ENCODE data around the gene BEX3. TPM values are rescaled to one million over a fixed set of nuclear protein-coding genes. Genes with fewer than 3 reads are reported as not detected.

The BEX3 gene
- total and polyA plus RNA-seq, 2 donors (not counting 1 experiment from before 2014, with no cell fraction given): 416 to 460 TPM

- no peak overlapping the region for H3K4me2 ChIP-seq (ENCODE audit: extremely low read depth, insufficient read depth, low read length)
- H3K36me3 ChIP-seq (ENCODE audit: control insufficient read depth, insufficient read depth, low read length): no peaks in the 10 kb centered on the region
- H3K27ac ChIP-seq (ENCODE audit: insufficient read depth, low read length): no peak overlapping the region
- H3K27me3 ChIP-seq (ENCODE audit: control insufficient read depth, insufficient read depth, low read length): no peaks in the 10 kb centered on the region
- H2AFZ ChIP-seq (ENCODE audit: low read length): no peak overlapping the region
- H3K4me3 ChIP-seq (replicated peaks in 1 of 4; ENCODE audit: control extremely low read depth in 1 of 4, insufficient read depth in 1 of 4, low read depth in 3 of 4, low read length in 4 of 4): no peak overlapping the region
- no peaks in the 10 kb centered on the region for H4K20me1 ChIP-seq (ENCODE audit: control insufficient read depth, extremely low read depth, insufficient read depth, low read length)
- TF ChIP-seq EZH2 (IDR thresholded peaks at IDR 0.05; ENCODE audit: low read length, missing control alignments) (no peak), CTCF (conservative IDR thresholded peaks at IDR 0.05 in 1 of 2, IDR thresholded peaks at IDR 0.05 in 1 of 2; ENCODE audit: low read depth in 1 of 2, low read length in 2 of 2) (no peak)
- DNase-seq (ENCODE audit: low read depth in 2 of 2): no peak
- no peaks in the 10 kb centered on the region for H3K79me2 ChIP-seq (ENCODE audit: control insufficient read depth, insufficient read depth, low read length)
- H3K9ac ChIP-seq (ENCODE audit: insufficient read depth, low read length): no peak overlapping the region
- H3K4me1 ChIP-seq (ENCODE audit: control insufficient read depth, extremely low read depth, insufficient read depth, low read length): no peaks in the 10 kb centered on the region
- H3K9me3 ChIP-seq (ENCODE audit: control insufficient read depth, insufficient read depth, low read depth, low read length): no peaks in the 10 kb centered on the region
These were observed 20.3 kb downstream of the BEX3 start for GRCh38 chrX:103396660-103397059.

GRCh38 chrX:103397707-103398106 lies 21.4 kb downstream of the BEX3 start:
- H3K9ac ChIP-seq (ENCODE audit: insufficient read depth, low read length): no peak overlapping the region

GRCh38 chrX:103398421-103398864 lies 22.1 kb downstream of the BEX3 start:
- H4K20me1 ChIP-seq (ENCODE audit: control insufficient read depth, extremely low read depth, insufficient read depth, low read length): no peaks in the 10 kb centered on the region
- H3K4me1 ChIP-seq (ENCODE audit: control insufficient read depth, extremely low read depth, insufficient read depth, low read length): no peaks in the 10 kb centered on the region
- DNase-seq (ENCODE audit: low read depth in 2 of 2): peak; percentile 76 to 88
- H3K9me3 ChIP-seq (ENCODE audit: control insufficient read depth, insufficient read depth, low read depth, low read length): no peaks in the 10 kb centered on the region
- H3K4me2 ChIP-seq (ENCODE audit: extremely low read depth, insufficient read depth, low read length): no peak overlapping the region
- TF ChIP-seq CTCF (conservative IDR thresholded peaks at IDR 0.05 in 1 of 2, IDR thresholded peaks at IDR 0.05 in 1 of 2; ENCODE audit: low read depth in 1 of 2, low read length in 2 of 2) (no peak), EZH2 (IDR thresholded peaks at IDR 0.05; ENCODE audit: low read length, missing control alignments) (no peak)
- H3K79me2 ChIP-seq (ENCODE audit: control insufficient read depth, insufficient read depth, low read length): no peaks in the 10 kb centered on the region
- peak overlapping the region; percentile 34 for H3K27ac ChIP-seq (ENCODE audit: insufficient read depth, low read length)
- no peak overlapping the region for H3K9ac ChIP-seq (ENCODE audit: insufficient read depth, low read length)
- no peaks in the 10 kb centered on the region for H3K27me3 ChIP-seq (ENCODE audit: control insufficient read depth, insufficient read depth, low read length)
- no peaks in the 10 kb centered on the region for H3K36me3 ChIP-seq (ENCODE audit: control insufficient read depth, insufficient read depth, low read length)
- H3K4me3 ChIP-seq (replicated peaks in 1 of 4; ENCODE audit: control extremely low read depth in 1 of 4, insufficient read depth in 1 of 4, low read depth in 3 of 4, low read length in 4 of 4): no peak overlapping the region
- H2AFZ ChIP-seq (ENCODE audit: low read length): no peak overlapping the region

More at GRCh38 chrX:103397707-103398106, 21.4 kb downstream of the BEX3 start:
- no peak overlapping the region for H2AFZ ChIP-seq (ENCODE audit: low read length)
- no peak for DNase-seq (ENCODE audit: low read depth in 2 of 2)
- peak overlapping the region; percentile 34 for H3K27ac ChIP-seq (ENCODE audit: insufficient read depth, low read length)
- H3K4me1 ChIP-seq (ENCODE audit: control insufficient read depth, extremely low read depth, insufficient read depth, low read length): no peaks in the 10 kb centered on the region
- H3K79me2 ChIP-seq (ENCODE audit: control insufficient read depth, insufficient read depth, low read length): no peaks in the 10 kb centered on the region
- no peaks in the 10 kb centered on the region for H3K27me3 ChIP-seq (ENCODE audit: control insufficient read depth, insufficient read depth, low read length)
- no peak overlapping the region for H3K4me2 ChIP-seq (ENCODE audit: extremely low read depth, insufficient read depth, low read length)
- TF ChIP-seq CTCF (conservative IDR thresholded peaks at IDR 0.05 in 1 of 2, IDR thresholded peaks at IDR 0.05 in 1 of 2; ENCODE audit: low read depth in 1 of 2, low read length in 2 of 2): no peak
- TF ChIP-seq EZH2 (IDR thresholded peaks at IDR 0.05; ENCODE audit: low read length, missing control alignments): no peak
- no peaks in the 10 kb centered on the region for H4K20me1 ChIP-seq (ENCODE audit: control insufficient read depth, extremely low read depth, insufficient read depth, low read length)
- H3K9me3 ChIP-seq (ENCODE audit: control insufficient read depth, insufficient read depth, low read depth, low read length): no peaks in the 10 kb centered on the region
- no peak overlapping the region for H3K4me3 ChIP-seq (replicated peaks in 1 of 4; ENCODE audit: control extremely low read depth in 1 of 4, insufficient read depth in 1 of 4, low read depth in 3 of 4, low read length in 4 of 4)
- H3K36me3 ChIP-seq (ENCODE audit: control insufficient read depth, insufficient read depth, low read length): no peaks in the 10 kb centered on the region
